ENCODE data around the gene CFAP77. TPM values are rescaled to one million over a fixed set of nuclear protein-coding genes. Genes with fewer than 3 reads are reported as not detected.

Gene CFAP77
- total RNA-seq, 1 experiment from 2014 or later: 0.11 TPM

DNA sequence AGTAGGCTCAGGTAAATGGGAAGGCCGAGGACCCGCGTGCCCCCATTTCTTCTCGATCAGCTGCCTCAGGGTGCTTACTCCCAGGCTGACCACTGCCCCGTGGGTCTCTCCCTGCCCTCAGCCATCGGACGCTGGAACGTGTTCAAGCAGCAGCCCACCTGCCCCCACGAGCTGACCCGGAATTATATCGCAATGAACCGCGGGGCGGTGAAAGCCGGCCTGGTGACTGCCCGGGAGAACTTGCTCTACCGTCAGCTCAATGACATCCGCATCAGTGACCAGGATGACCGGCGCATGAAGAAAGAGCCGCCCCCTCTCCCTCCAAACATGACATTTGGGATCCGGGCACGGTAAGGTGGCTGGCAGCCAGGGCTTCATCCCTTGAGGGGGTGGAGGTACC, 89.2 kb downstream of the CFAP77 start:
- ChIA-PET POLR2A (ENCODE audit: unreplicated experiment) (no interaction called here), CTCF (no interaction called here)
- Histone ChIP-seq H3K4me3 (ENCODE audit: low read length) (no peak overlapping the region), H3F3A (ENCODE audit: low read length, unreplicated experiment) (no peaks in the 10 kb centered on the region), H4K20me1 (ENCODE audit: low read length) (no peaks in the 10 kb centered on the region), H3K9me2 (replicated peaks; ENCODE audit: low read length) (no peaks in the 10 kb centered on the region), H2AFZ (ENCODE audit: low read length) (no peak overlapping the region), H3K27me3 (ENCODE audit: low read length) (peaks cover 14% of the 10 kb centered on the region), H3K4me2 (ENCODE audit: low read length) (no peak overlapping the region), H3K4me1 (ENCODE audit: insufficient read depth, low read length) (no peaks in the 10 kb centered on the region), H3K79me2 (ENCODE audit: low read length) (no peaks in the 10 kb centered on the region), H3K36me3 (ENCODE audit: low read depth, low read length) (no peaks in the 10 kb centered on the region), H3K9ac (ENCODE audit: low read length) (no peak overlapping the region), H3K9me3 (ENCODE audit: low read length) (no peaks in the 10 kb centered on the region), H3K27ac (ENCODE audit: low read length) (no peak overlapping the region)
- intact Hi-C loops (cut with micrococcal nuclease): no loop called here
- no peak for DNase-seq
- no peak for TF ChIP-seq EZH2 (IDR thresholded peaks at IDR 0.05; ENCODE audit: low read length, unreplicated experiment)
- TF ChIP-seq EZH2phosphoT487 (IDR thresholded peaks at IDR 0.05; ENCODE audit: borderline replicate concordance, low read length): no peak
- TF ChIP-seq, protein P1, sequence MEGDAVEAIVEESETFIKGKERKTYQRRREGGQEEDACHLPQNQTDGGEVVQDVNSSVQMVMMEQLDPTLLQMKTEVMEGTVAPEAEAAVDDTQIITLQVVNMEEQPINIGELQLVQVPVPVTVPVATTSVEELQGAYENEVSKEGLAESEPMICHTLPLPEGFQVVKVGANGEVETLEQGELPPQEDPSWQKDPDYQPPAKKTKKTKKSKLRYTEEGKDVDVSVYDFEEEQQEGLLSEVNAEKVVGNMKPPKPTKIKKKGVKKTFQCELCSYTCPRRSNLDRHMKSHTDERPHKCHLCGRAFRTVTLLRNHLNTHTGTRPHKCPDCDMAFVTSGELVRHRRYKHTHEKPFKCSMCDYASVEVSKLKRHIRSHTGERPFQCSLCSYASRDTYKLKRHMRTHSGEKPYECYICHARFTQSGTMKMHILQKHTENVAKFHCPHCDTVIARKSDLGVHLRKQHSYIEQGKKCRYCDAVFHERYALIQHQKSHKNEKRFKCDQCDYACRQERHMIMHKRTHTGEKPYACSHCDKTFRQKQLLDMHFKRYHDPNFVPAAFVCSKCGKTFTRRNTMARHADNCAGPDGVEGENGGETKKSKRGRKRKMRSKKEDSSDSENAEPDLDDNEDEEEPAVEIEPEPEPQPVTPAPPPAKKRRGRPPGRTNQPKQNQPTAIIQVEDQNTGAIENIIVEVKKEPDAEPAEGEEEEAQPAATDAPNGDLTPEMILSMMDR (conservative IDR thresholded peaks at IDR 0.05; ENCODE audit: low read depth, low read length): no peak
- no TSS peak for BruUV-seq (replicated peaks)
- ATAC-seq: no peak

DNA sequence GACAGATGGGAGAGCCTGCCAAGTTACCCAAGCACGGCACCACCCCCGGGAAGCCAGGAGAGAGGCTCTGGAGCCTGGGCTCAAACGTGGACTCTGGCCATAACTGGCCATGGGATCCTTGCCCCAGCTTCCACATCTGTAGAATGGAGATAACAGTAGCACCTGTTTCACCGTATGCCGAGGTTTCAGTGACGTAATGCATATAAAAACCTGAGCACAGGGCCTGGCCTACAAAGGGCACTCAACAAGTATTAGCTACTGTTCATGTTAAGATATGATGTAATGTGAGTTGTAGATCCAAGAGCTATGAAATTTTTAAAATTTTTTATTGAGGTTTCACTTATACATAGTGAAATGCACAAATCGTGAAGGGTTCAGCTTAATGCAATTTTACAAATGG, 90.2 kb downstream of the CFAP77 start:
- Histone ChIP-seq H3K4me3 (ENCODE audit: low read length) (no peak overlapping the region), H3K9me3 (ENCODE audit: low read length) (no peaks in the 10 kb centered on the region), H3F3A (ENCODE audit: low read length, unreplicated experiment) (no peaks in the 10 kb centered on the region), H3K4me2 (ENCODE audit: low read length) (no peak overlapping the region), H3K27ac (ENCODE audit: low read length) (no peak overlapping the region), H4K20me1 (ENCODE audit: low read length) (no peaks in the 10 kb centered on the region), H3K9ac (ENCODE audit: low read length) (no peak overlapping the region), H3K4me1 (ENCODE audit: insufficient read depth, low read length) (no peaks in the 10 kb centered on the region), H3K9me2 (replicated peaks; ENCODE audit: low read length) (no peaks in the 10 kb centered on the region), H3K79me2 (ENCODE audit: low read length) (no peaks in the 10 kb centered on the region), H3K36me3 (ENCODE audit: low read depth, low read length) (no peaks in the 10 kb centered on the region), H2AFZ (ENCODE audit: low read length) (no peak overlapping the region), H3K27me3 (ENCODE audit: low read length) (peaks cover 19% of the 10 kb centered on the region)
- DNase-seq: no peak
- BruUV-seq (replicated peaks): no TSS peak
- intact Hi-C loops (cut with micrococcal nuclease): no loop called here
- CTCF ChIA-PET: no interaction called here
- ATAC-seq: no peak
- POLR2A ChIA-PET (ENCODE audit: unreplicated experiment): no interaction called here
- TF ChIP-seq EZH2phosphoT487 (IDR thresholded peaks at IDR 0.05; ENCODE audit: borderline replicate concordance, low read length) (no peak), EZH2 (IDR thresholded peaks at IDR 0.05; ENCODE audit: low read length, unreplicated experiment) (no peak)
- TF ChIP-seq, protein P1 (conservative IDR thresholded peaks at IDR 0.05; ENCODE audit: low read depth, low read length): no peak

DNA sequence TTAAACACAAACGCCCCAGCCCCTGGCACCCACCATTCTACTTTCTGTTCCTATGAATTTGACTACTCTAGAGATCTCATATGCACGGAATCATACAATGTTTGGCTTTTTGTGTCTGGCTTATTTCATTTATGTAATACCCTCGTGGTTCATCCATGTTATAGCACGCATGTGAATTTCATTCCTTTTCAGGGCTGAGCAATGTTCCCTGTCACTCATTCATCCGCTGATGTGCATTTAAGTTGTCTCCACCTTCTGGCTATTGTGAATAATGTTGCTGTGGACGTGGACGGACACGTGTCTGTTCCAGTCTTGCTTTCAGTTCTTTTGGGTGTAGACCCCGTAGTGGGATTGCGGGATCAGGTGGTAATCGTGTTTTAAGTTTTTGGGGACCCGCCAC, 92.5 kb downstream of the CFAP77 start:
- Histone ChIP-seq H4K20me1 (ENCODE audit: low read length) (no peaks in the 10 kb centered on the region), H3K4me3 (ENCODE audit: low read length) (no peak overlapping the region), H3K9me3 (ENCODE audit: low read length) (no peaks in the 10 kb centered on the region), H3F3A (ENCODE audit: low read length, unreplicated experiment) (no peaks in the 10 kb centered on the region), H3K27ac (ENCODE audit: low read length) (no peak overlapping the region), H3K9ac (ENCODE audit: low read length) (no peak overlapping the region), H3K36me3 (ENCODE audit: low read depth, low read length) (no peaks in the 10 kb centered on the region), H3K79me2 (ENCODE audit: low read length) (no peaks in the 10 kb centered on the region), H2AFZ (ENCODE audit: low read length) (no peak overlapping the region), H3K27me3 (ENCODE audit: low read length) (peaks cover 24% of the 10 kb centered on the region), H3K4me1 (ENCODE audit: insufficient read depth, low read length) (no peaks in the 10 kb centered on the region), H3K9me2 (replicated peaks; ENCODE audit: low read length) (no peaks in the 10 kb centered on the region), H3K4me2 (ENCODE audit: low read length) (no peak overlapping the region)
- intact Hi-C loops (cut with micrococcal nuclease): no loop called here
- DNase-seq (no peak), ATAC-seq (no peak)
- POLR2A ChIA-PET (ENCODE audit: unreplicated experiment): no interaction called here
- TF ChIP-seq EZH2 (IDR thresholded peaks at IDR 0.05; ENCODE audit: low read length, unreplicated experiment) (no peak), EZH2phosphoT487 (IDR thresholded peaks at IDR 0.05; ENCODE audit: borderline replicate concordance, low read length) (no peak)
- TF ChIP-seq, protein P1 (conservative IDR thresholded peaks at IDR 0.05; ENCODE audit: low read depth, low read length): no peak
- CTCF ChIA-PET: no interaction called here
- no TSS peak for BruUV-seq (replicated peaks)

All from PC-3 (cell line).